WTC11 (cell line): ENCODE results near the gene PRKD1. TPM values are rescaled to one million over a fixed set of nuclear protein-coding genes. Genes with fewer than 3 reads are reported as not detected.

ENCODE experiments used
- ATAC-seq: fragments of 200-7000 bp; cut with Tn5 transposase; 2 replicates; pipeline ENCODE4 v1.10.0; 2021; ENCODE audit warnings: mild to moderate bottlenecking, moderate library complexity
- CTCF ChIA-PET: fragments of 300-600 bp; sonication (Branson Sonifier 250); formaldehyde crosslinking; loops from one replicate; lab custom pipeline; 2021; ENCODE audit warnings: antibody characterized with exemption; lab: Charles Lee
- POLR2A ChIA-PET: fragments of 350-600 bp; sonication (Branson Sonifier 250); formaldehyde crosslinking; loops from one replicate; lab custom pipeline; 2021; ENCODE audit warnings: antibody characterized with exemption; lab: Charles Lee
- DNase-seq: peaks from one replicate; pipeline ENCODE4 v3.0.0; 2021; ENCODE audit warnings: low spot score
- H3K27ac Mint-ChIP-seq: 2 replicates; pipeline ENCODE4 v1.8.0; 2021; ENCODE audit warnings: mixed read lengths
- H3K27me3 Mint-ChIP-seq: 2 replicates; pipeline ENCODE4 v1.8.0; 2021; ENCODE audit warnings: low read depth, mild to moderate bottlenecking, moderate library complexity, mixed read lengths
- H3K36me3 Mint-ChIP-seq: 2 replicates; pipeline ENCODE4 v1.8.0; 2021; ENCODE audit warnings: mixed read lengths
- H3K4me1 Mint-ChIP-seq: 2 replicates; pipeline ENCODE4 v1.8.0; 2022; ENCODE audit warnings: mixed read lengths
- H3K4me3 Mint-ChIP-seq: 2 replicates; pipeline ENCODE4 v1.8.0; 2021; ENCODE audit warnings: mild to moderate bottlenecking, moderate library complexity, mixed read lengths
- H3K9me3 Mint-ChIP-seq: 2 replicates; pipeline ENCODE4 v1.8.0; 2021; ENCODE audit warnings: mixed read lengths
- ATF2 ChIP-seq: sonication (generic); formaldehyde crosslinking; IDR thresholded peaks from 2 replicates; pipeline ENCODE4 v1.8.1; 2022; ENCODE audit warnings: low read depth, missing genetic modification reagents, borderline replicate concordance
- CTCF ChIP-seq: fragments of 200-600 bp; IDR thresholded peaks from 2 replicates; pipeline ENCODE4 v1.8.0; 2022; ENCODE audit warnings: antibody characterized with exemption
- ELF4 ChIP-seq: sonication (generic); formaldehyde crosslinking; IDR thresholded peaks from 2 replicates; pipeline ENCODE4 v1.8.1; 2022; ENCODE audit warnings: low read depth, mild to moderate bottlenecking, moderate library complexity, missing genetic modification reagents
- FOXK1 ChIP-seq: sonication (generic); formaldehyde crosslinking; IDR thresholded peaks from 2 replicates; pipeline ENCODE4 v1.8.0; 2022; ENCODE audit warnings: mild to moderate bottlenecking, moderate library complexity, missing genetic modification reagents
- JAZF1 ChIP-seq: fragments of 250-450 bp; sonication (Bioruptor Pico); IDR thresholded peaks from 2 replicates; pipeline ENCODE4 v1.9.0; 2021; ENCODE audit warnings: moderate library complexity, mild to moderate bottlenecking, inconsistent platforms
- MAX ChIP-seq: sonication (generic); formaldehyde crosslinking; IDR thresholded peaks from 2 replicates; pipeline ENCODE4 v1.8.0; 2022; ENCODE audit warnings: mild to moderate bottlenecking, missing genetic modification reagents
- MYBL2 ChIP-seq: sonication (generic); formaldehyde crosslinking; IDR thresholded peaks from 2 replicates; pipeline ENCODE4 v1.8.1; 2023; ENCODE audit warnings: mild to moderate bottlenecking, moderate library complexity, missing genetic modification reagents
- NFATC4 ChIP-seq: fragments of 250-450 bp; sonication (Bioruptor Pico); IDR thresholded peaks from 2 replicates; pipeline ENCODE4 v1.9.0; 2021; ENCODE audit warnings: mild to moderate bottlenecking
- OVOL2 ChIP-seq: fragments of 250-450 bp; sonication (Bioruptor Pico); IDR thresholded peaks from 2 replicates; pipeline ENCODE4 v1.9.0; 2021; ENCODE audit warnings: mild to moderate bottlenecking, borderline replicate concordance
- PRRX2 ChIP-seq: fragments of 250-450 bp; sonication (Bioruptor Pico); IDR thresholded peaks from 2 replicates; pipeline ENCODE4 v1.8.0; 2021; ENCODE audit warnings: mild to moderate bottlenecking
- RORB ChIP-seq: fragments of 250-450 bp; sonication (Bioruptor Pico); IDR thresholded peaks from 2 replicates; pipeline ENCODE4 v1.9.0; 2021; ENCODE audit warnings: mild to moderate bottlenecking
- SOX15 ChIP-seq: fragments of 250-450 bp; sonication (Bioruptor Pico); IDR thresholded peaks from 2 replicates; pipeline ENCODE4 v1.9.0; 2021; ENCODE audit warnings: mild to moderate bottlenecking
- ZNF121 ChIP-seq: sonication (generic); formaldehyde crosslinking; IDR thresholded peaks from 2 replicates; pipeline ENCODE4 v1.8.0; 2023; ENCODE audit warnings: missing genetic modification reagents
- ZNF263 ChIP-seq: sonication (generic); formaldehyde crosslinking; IDR thresholded peaks from 2 replicates; pipeline ENCODE4 v1.8.1; 2022; ENCODE audit warnings: low read depth, mild to moderate bottlenecking, moderate library complexity, missing genetic modification reagents
- ZNF512 ChIP-seq: sonication (generic); formaldehyde crosslinking; IDR thresholded peaks from 2 replicates; pipeline ENCODE4 v1.8.1; 2022; ENCODE audit warnings: missing genetic modification reagents, borderline replicate concordance
- ZNF532 ChIP-seq: fragments of 250-450 bp; sonication (Bioruptor Pico); IDR thresholded peaks from 2 replicates; pipeline ENCODE4 v1.9.0; 2021; ENCODE audit warnings: mild to moderate bottlenecking, borderline replicate concordance
- total RNA-seq: library from RNA; stranded (reverse); gene quantifications from 3 replicates; pipeline ENCODE4 v1.2.3, GENCODE V29; 2021

Gene PRKD1
- total RNA-seq, 1 experiment from 2014 or later: 7.6 TPM

- TF ChIP-seq ZNF532 (CRISPR knock-in tag) (no peak), ZNF263 (CRISPR knock-in tag) (no peak)
These were observed 128.1 kb downstream of the PRKD1 start (continued) for GRCh38 chr14:29799464-29800095.

- H3K9me3 Mint-ChIP-seq: no peaks in the 10 kb centered on the region
- CTCF ChIA-PET: interaction anchor here (1.0 to 1.2 kb wide), 2 partner anchors 129 to 416 kb away, joined by 3 to 5 read pairs; partner anchors contain the start of gene PRKD1
These were observed 128.8 kb downstream of the PRKD1 start for GRCh38 chr14:29798811-29799210.

More at GRCh38 chr14:29798811-29799210, 128.8 kb downstream of the PRKD1 start:
- no peaks in the 10 kb centered on the region for H3K36me3 Mint-ChIP-seq
- H3K4me3 Mint-ChIP-seq: no peak overlapping the region
- no peak for TF ChIP-seq SOX15 (CRISPR knock-in tag)
- TF ChIP-seq MAX (CRISPR knock-in tag): no peak
- no peak for TF ChIP-seq FOXK1 (CRISPR knock-in tag)
- TF ChIP-seq PRRX2 (CRISPR knock-in tag): no peak
- TF ChIP-seq ZNF512 (CRISPR knock-in tag): no peak
- no peak for TF ChIP-seq JAZF1
- TF ChIP-seq ATF2 (CRISPR knock-in tag): no peak
- no peak for TF ChIP-seq RORB
- no peak for TF ChIP-seq CTCF
- TF ChIP-seq OVOL2 (CRISPR knock-in tag): no peak
- no peak for TF ChIP-seq NFATC4 (CRISPR knock-in tag)
- no peak for TF ChIP-seq ELF4 (CRISPR knock-in tag)
- TF ChIP-seq ZNF121 (CRISPR knock-in tag): no peak
- TF ChIP-seq MYBL2 (CRISPR knock-in tag): no peak
- H3K27me3 Mint-ChIP-seq: no peaks in the 10 kb centered on the region
- H3K4me1 Mint-ChIP-seq: peaks cover 33% of the 10 kb centered on the region
- DNase-seq (no peak), ATAC-seq (no peak)
- no peak overlapping the region for H3K27ac Mint-ChIP-seq
- POLR2A ChIA-PET: no interaction called here
